ENCODE data around the gene KMT2D.

The KMT2D gene, protein sequence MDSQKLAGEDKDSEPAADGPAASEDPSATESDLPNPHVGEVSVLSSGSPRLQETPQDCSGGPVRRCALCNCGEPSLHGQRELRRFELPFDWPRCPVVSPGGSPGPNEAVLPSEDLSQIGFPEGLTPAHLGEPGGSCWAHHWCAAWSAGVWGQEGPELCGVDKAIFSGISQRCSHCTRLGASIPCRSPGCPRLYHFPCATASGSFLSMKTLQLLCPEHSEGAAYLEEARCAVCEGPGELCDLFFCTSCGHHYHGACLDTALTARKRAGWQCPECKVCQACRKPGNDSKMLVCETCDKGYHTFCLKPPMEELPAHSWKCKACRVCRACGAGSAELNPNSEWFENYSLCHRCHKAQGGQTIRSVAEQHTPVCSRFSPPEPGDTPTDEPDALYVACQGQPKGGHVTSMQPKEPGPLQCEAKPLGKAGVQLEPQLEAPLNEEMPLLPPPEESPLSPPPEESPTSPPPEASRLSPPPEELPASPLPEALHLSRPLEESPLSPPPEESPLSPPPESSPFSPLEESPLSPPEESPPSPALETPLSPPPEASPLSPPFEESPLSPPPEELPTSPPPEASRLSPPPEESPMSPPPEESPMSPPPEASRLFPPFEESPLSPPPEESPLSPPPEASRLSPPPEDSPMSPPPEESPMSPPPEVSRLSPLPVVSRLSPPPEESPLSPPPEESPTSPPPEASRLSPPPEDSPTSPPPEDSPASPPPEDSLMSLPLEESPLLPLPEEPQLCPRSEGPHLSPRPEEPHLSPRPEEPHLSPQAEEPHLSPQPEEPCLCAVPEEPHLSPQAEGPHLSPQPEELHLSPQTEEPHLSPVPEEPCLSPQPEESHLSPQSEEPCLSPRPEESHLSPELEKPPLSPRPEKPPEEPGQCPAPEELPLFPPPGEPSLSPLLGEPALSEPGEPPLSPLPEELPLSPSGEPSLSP (N-terminal part only)

DNA sequence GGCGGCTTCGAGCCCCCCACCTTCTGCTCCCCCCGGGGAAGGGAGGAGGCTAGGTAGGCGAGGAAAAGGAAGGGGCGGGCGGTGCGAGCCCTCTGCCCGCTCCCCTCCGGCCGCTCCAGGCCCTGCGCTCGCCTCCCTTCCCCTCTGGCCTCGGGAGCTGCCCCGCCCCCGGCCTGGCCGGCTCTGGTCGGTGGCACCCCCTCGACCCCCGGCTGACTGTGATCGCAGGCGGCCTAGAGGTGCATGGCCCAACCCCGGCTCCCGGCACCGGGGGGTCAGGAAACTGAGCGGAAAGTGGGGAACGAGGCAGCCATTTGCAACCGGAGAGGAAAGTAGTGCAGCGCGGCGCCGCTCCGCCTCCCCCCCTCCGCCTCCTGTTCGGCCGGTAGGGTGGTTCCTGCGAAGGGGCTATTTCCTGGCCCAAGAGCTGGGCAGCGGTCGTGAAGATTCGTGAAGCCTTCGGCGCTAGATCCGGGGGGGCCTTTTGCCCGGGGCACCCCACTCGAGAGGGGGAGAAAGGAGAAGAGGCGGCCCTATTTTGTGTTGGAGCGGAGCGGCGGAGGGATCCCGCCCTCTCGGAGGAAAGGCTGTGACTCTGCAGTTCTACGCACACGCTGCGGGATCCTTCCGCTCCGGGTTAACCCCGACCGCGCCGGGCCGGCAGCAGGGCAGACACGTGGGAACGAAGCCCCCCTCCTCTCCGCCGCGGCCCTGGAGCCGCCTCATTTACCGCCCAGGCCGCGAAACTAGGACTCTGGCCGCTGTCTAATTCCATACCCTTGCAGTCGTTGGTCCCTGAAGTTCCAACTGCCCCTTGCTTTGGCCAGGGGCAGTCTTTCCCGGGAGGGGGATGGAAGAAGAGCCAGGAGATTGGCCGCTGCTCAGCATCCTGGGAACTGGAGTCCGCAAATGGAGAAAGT lies at the start of gene KMT2D:
TSS of gene KMT2D (minus strand) at position 558 of the 920 bp plus-strand sequence. CDS start 5,470 bp downstream, outside the sequence.
- DNase-seq = peak; percentile 86

DNA sequence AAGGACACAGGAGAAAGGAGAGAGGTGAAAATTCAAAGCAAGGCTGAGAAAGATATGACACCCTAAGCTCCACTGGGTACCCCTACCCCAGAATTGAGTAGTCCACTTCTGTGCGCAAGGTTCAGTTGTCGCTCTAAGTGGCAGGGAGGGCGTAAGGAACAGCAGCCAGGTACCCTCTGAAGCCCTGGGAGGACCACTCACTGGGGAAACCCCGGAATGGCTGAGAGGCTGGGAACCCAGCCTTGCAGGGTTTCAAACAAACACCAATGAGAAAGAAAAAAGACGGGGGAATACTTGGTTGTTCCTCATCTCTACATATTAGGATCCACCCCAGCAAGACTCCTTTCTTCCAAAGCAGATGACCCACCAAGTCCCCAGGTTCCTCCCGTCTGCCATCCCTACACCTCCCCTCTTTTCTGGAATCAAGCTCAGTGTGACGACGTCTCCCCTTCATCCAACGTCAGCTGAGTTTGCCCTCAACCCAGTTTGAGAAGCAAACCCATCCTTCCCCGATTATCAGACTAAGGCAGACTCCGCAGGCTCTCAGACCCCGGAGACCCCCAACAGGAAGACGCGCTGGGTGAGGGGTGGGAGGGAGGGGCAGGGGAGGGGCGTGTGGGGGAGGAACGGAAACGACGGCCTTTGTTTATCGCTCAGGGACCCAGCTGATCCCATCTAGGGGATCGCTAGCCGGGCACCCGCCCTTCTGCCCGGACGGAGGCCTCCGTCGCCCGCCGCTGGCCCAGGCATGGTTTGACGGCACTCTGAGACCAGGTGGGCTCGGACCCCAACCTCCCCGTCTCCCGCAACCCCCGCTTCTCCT lies 49.3 kb upstream of the KMT2D start:
- DNase-seq = peak; percentile 19

DNA sequence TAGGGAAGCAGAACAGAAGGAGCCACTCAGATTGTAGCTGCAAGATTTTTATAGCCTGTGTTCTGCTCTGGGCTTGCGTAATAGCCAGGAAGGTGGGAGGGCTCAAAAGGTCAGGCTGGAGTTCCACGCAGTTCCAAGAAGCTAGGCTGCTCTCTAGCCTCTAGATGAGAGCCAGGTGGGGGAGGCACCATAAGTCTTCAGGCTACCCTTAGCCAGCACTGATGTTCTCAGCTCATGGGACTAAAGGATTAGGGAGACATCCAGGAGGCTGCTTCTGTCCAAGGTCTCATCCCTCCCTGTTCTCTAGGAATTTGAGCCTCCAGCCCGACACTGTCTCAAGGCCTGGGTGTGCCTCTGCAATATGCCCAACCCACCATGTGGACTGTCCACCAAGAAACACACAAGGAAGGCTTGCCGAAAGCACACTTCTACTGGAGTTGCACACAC lies 48.4 kb upstream of the KMT2D start:
- DNase-seq = no peak

DNA sequence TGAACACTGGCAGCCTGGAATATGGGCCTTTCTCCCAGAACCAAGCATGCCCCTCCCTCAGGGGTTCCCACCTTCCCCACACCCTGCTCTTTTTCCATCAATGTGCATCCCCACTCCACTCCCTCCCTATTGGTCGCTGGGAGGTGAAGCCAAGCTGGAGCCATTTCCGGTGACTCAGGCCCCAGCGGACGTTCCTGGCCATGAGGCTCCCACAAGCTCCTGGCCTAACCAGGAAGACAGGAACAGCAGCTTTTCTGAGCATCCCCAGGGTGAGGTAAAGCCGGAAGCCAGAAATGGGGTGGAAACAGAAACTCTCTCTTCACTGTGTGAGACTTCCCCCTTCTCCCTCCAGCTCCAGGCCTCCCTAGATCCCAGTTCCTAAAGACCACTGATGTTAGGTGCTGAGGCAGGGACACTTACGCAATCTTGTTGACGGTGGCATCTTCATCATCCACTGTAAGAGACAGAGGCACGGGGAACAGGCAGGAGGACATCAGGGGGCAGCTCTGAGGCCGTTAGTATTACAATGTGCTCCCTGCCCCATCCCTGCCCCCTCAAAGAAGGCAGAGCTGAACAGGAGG lies 45.0 kb upstream of the KMT2D start:
- DNase-seq = no peak

DNA sequence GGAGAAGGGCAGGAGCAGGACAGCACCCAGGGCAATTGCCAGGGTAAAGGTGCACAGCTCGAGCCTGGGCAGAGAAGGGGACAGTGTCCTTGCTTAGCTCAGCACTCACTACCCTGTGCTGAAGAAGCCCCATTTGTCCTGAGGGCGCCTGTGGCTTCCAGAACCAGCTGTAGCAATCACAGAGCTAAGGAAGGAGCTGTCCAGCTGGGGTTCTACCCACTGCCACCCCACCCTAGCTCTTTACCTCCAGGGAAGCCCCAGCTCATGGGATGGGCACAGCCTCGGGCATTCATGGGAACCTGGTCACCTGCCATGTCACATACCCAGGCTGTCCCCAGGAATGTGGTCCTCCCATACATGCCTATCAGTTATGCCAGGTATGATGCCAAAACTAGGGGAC lies 44.2 kb upstream of the KMT2D start:
- no peak for DNase-seq

DNA sequence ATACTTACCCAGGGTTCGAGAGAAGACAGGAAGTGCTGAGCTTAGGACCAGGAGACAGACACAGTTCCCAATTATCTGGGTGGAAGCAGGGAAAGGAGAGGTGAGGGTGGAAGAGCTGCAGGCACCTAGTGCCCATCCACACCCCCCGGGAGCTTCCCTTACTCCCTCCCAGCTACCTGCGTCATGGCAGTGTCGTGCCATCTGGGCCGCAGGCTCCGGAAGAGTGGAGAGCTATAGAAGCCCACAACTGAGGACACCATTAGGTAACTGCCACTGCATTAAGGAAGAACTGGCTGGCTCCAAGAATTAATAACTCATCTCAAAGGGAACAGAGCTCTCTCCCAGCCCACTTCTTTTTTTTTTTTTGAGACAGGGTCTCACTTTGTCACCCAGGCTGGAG lies 39.8 kb upstream of the KMT2D start:
- no peak for DNase-seq

DNA sequence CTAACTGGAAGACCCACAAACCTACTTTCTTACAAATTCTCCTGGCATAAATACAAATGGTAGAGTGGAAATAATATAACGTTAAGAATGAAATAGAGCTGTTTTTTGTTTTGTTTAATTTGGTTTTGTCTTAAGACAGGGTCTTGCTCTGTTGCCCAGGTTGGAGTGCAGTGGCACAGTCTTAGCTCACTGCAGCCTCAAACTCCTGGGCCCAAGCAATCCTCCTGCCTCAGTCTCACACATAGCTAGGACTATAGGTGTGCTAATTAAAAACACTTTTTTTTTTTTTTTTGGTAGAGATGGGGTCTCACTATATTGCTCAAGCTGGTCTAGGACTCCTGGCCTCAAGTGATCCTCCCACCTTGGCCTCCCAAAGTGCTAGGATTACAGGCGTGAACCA lies 38.1 kb upstream of the KMT2D start:
- DNase-seq = no peak

DNA sequence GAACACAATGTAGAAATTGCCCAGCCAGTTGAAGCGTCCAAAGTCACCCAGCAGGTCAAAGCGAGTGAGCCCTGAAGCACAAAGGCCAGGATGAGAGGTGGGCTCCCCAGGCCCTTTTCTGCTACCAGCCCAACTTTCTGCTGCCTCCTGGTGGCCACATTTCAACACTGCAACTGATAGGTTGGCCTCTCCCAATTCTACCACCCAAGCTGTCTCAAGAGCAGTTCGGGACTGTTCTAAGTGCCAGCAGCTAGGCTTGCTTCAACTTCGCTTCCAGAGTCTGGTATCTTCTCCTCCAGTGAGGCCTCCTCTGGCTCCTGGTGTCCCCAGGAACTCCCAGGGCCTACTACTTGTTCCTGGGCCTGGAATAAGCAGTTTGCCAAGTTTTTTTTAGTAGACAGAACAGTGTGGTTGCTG lies 37.4 kb upstream of the KMT2D start:
- peak; percentile 50 for DNase-seq

DNA sequence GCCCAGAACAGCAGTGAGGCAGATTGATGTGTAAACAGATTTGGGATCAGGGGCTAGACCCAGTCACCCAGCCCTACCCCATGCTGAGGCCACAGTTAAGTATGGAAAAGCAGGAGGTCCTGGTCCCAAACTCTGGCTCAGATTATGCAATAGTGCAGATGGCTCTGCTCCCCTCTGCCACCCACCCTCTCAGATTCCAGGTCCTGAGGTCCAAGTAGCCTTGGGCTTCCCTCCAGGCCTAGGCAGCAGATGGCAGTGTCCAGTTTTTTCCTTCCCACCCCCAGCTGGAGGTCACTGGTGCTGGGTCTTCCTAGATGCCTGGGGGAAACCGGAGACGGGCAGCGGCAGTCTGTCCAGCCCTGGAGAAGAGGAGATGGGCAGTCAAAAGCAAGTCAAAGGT lies 36.8 kb upstream of the KMT2D start:
- DNase-seq = no peak

DNA sequence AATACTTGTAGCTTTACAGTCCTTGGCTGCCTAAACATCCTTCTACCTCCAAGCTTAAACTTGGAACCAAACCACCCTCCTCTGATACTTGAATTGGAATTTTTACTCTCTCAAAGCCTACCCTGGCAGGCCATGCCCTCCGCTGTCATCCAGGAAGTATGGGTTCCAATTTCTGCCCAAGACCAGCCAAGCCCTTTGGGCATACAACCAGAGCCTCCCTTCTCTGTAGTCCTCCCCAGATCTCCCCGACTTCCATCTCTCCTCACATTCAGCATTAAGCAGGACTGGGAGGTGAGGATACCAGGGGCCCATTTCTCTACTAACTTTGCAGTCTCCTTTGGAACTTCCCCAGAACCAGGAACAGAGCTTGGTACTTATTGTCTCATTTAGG lies 34.4 kb upstream of the KMT2D start:
- no peak for DNase-seq

DNA sequence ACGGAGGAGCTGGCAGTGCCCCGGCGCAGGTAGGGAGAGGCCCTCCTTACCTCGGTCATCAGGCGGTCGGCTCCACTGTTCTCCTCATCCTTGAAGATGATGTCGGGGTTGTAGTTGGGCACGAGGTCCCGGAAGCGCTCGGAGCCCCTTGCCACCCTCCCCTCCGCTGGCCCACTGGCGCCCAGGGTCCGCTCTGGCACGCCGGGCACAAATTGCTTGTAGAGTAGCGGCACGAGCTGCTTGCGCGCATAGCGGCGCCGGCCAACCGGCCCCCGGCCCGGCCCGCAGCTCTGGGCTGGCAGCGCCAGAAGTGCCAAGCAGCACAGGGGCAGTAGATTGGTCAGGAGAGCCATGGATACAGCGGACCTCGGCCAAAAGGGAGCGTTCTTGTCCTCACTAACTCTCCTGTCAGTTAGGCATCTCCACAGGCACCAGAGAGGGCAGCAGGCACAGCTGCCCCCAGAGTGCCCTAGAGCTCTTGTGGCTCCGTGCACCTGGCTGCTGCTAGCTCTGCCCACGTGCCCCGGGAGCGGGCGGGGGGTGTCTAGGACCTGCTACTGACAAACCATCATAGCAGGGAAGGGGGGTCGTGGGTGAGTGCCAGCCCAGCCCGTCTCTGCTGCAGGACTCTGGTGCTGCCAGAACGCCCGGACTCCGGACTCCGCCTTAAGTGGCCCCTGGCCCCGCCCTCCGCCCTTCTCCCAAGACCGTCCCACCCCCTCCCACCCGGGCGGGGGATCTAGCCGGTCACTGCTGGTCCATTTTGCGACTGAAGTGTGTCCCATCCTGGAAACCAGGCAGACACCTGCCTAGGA lies 33.8 kb upstream of the KMT2D start, which contains the start of gene DHH:
TSS of gene DHH (minus strand) at position 642 of the 815 bp plus-strand sequence. CDS start at position 353, 289 bp downstream.
- no peak for DNase-seq

DNA sequence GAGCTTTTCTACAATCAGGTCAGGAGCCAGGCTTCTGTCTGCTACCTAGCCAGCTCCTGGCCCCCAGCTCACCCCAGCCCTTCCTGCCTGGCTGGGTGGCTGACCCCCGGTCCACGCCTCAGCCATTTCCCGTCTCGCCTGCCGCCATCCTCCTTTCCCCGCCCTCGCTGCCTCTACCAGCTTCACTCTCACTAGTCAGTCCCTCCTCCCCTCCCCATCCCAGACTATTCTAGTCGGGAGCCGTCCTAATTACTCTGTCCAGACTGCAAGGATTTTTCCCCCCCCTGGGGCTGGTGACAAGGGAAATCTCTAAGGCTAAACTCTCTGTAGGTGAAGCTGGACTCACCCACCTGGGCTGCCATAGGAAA lies 33.2 kb upstream of the KMT2D start:
- DNase-seq = no peak

DNA sequence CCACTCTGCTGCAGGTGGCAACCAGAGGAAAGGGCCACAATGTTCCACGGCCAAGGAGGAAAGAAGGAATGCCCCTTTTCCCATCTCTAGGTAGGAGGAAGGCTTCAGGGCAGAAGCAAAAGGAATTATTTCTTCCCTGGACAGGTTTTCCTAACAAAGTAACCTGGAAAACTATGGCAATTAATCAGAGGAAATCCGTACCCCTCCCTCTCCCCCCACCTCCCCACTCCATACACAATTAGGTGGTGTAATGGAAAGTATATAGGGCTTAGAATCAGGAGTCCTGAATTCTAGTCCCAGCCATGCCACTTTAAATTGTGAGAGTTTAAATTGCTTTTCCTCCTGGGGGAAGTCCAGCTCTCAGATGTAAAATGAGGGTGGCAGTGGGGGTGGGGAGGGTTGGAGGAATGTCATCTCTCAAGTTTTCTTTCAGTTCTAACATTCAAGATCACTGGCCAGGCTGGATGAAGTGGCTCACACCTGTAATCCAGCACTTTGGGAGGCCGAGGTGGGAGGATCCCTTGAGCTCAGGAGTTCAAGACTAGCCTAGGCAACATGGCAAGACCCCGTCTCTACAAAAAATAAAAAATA lies 32.3 kb upstream of the KMT2D start:
- no peak for DNase-seq

DNA sequence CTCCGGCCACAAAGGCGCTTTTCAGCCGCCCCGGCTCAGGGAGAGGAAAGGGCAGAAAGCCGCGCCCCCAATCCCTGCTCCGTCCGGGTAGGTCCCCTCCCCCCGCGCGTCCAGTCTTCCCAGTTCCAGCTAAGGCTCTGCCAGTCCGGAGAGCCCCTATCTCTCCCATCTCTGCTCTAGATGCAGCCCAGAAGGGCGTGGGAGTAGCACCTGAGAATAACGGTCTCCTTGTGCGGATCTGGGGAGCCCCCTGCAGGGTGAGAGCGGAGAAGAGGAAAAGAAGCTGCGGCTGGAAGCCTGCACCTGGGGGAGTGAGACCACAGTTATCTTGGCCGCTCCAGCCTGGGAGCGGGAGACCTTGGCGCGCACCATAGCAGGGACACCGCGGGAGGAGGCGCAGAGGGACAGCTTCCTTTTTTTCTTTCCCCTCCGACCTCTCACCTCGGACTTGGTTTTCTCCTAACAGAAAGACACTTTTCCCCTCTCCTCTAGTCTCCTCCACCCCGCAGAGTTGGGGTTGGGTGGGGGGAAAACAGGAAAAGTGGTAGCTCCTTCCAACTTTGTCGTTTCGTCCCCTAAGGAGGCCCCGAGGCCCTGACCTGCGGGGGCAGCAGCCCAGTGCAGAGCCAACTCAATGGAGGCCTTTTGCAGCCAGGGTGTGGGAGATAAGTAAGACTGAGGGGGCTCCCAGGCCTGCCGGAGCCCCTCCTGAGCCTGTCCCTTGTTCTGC lies 31.7 kb upstream of the KMT2D start:
- peak; percentile 45 for DNase-seq

DNA sequence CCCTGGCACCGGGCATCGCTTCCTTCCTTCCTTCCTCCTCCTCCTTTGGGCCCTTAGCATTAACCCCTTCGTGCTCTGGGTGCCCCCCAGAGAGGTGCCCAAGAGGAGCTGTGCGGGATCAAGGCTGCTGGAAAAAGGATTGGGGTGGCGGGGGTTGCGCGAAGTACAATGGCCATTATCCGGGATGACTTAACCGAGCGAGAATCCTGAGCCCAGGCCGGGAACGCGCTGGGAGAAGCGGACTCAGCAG lies 31.2 kb upstream of the KMT2D start:
- DNase-seq = no peak

DNA sequence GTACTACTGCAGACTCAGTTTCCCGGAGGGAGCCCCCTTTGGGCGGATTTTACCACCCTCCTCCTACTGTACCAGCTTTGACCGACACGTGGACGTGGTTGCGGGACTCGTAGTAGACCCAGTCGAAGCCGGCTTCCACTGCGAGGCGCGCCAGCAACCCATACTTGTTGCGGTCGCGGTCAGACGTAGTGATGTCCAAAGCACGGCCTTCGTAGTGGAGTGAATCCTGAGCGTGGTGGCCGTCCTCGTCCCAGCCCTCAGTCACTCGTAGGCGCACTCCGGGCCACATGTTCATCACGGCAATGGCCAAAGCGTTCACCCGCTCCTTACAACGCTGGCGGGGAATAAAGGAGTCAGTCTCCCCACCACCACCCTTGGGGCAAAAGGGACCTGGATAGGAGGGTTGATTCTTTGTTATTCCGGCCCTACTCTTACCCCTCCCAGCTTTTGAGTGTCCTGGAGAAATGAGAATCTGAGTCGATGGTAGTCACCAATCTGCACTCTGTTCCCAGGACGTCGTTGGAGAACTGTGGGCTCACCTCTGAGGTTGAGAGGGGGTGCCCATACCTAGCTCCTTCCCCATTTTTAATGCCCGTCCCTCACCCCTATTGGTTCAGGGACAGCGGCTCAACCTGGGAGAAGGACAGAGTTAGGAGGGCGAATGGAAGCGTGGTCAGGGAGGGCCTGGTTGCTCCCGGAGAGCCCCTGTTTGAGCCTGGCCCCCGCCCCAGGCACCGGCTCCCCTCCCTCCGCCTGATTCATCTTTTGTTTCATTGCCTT lies 30.7 kb upstream of the KMT2D start:
- DNase-seq = no peak

DNA sequence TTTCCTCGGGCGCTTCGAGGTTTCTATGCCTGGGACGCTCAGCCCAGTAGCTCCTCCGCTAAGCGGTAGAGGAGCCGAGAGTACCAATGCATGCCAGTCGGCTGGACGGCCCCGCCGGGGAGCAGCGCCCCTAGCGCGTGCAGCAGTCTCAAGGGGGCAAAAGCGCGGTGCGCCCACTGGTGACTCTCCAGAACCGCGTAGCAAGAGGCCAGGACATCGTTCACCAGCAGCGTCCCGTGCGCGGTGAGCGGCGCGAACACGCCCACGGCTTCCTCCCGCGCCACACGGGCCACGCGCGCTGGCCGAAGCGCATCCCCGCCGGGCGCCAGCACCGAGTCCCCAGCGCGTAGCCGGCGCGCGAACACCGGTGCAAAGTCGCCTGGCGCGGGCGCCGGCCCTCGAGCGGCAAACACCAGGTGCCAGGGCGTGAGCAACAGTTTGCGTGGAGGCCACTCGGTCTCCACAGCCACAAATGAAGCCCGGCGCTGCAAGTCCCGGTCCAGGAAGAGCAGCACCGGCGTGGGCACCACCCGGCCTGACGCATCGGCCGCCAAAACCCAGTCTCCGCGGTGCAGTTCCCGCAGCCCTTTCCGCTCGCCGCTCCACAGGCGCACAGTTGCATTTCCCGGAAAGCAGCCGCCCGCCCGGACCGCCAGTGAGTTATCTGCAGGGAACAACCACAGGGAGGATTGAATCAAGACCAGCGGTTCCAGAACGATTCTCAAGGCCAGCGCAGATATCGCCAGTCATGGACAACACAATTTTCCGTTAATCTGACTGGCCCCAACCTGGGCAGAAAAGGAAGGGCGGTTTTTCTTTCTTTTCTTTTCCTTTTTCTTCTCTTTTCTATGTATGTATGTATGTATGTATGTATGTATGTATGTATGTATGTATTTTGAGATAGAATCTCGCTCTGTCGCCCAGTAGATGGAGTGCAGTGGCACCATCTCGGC lies 29.5 kb upstream of the KMT2D start:
- DNase-seq = peak; percentile 62

DNA sequence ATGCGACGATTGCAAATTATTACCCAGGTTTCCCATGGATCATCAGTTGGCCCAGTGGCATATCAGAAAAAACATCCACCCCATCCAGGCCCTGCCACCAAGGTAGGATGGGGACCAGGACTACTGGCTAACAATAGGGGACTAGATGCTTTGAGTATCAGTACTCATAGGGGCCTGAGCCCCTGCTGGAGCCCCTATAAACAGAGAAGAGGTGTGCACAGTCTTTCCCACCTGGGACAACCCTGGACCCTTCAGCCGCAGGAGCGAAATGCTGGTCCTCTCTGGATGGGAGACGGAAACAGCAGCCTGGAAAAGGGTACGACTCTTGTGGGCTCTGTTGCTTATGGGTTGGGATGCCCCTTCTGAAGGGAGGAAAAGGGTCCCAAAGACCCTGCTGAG lies 28.3 kb upstream of the KMT2D start:
- no peak for DNase-seq
